GM19372 (cell line): ENCODE data around the gene SHH.

ENCODE experiments used
- ATAC-seq: cut with Tn5 transposase; IDR thresholded peaks from one replicate; pipeline ENCODE4 v1.9.1; 2021; ENCODE audit warnings: mild to moderate bottlenecking, low read depth, moderate library complexity; ENCODE audit not compliant: unreplicated experiment

Gene SHH

DNA sequence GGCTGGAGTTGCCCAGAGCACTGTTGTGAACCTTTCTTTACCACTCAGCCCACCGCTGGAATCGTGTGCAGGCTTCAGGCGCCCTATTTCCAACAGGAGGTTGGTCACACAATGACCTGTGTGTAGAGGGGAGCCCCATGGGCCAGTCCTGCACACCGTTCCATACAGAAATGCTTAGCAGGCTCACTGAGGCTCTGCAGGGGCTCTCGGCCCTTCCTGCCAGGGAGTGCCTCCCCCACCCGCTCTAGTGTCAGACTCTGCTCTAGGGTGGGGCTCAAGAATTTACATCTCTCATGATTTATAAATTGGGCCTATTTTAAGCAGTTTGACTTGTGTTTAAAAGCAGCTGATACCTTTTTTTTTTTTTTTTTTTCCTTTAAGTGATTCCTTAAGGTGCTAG is 42.0 kb downstream of the SHH start:
- no peak for ATAC-seq

DNA sequence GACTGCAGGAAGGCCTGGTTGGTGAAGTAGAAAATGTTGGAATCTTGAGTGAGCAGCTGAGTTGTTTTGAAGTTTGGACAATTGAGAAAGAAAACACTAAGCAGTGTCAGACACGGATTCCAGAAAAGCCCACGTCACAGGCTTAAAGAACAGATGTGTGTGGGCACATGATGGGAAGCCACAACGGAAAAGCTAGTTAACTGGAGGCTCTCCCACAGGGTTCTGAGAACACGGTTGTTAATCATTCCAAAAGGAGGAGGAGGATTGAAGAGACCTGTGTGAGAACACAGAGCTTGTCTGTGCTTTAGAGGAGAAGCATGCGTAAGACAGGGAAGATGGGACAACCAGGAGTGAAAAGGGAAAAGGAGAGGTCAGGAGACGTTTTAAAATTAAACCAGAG is 42.6 kb downstream of the SHH start:
- ATAC-seq = no peak

GRCh38 chr7:155766966-155767916 is 45.0 kb downstream of the SHH start:
- no peak for ATAC-seq

DNA sequence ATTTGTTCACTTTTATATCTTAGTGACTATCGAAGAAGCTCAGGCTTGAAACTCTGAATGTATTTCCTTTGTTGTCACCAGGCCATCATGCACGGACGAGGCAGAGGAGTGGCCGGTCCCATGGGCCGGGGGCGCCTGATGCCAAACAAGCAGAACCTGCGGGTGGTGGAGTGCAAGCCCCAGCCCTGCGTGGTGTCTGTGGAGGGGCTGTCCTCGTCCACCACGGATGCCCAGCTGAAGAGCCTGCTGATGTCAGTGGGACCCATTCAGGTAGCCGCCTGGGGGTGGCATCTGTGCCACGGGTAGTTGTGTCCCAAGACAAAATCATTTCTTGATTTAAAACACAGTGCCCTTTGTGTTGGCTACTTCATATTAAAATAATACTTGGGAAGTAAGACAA is 45.9 kb downstream of the SHH start:
- no peak for ATAC-seq

DNA sequence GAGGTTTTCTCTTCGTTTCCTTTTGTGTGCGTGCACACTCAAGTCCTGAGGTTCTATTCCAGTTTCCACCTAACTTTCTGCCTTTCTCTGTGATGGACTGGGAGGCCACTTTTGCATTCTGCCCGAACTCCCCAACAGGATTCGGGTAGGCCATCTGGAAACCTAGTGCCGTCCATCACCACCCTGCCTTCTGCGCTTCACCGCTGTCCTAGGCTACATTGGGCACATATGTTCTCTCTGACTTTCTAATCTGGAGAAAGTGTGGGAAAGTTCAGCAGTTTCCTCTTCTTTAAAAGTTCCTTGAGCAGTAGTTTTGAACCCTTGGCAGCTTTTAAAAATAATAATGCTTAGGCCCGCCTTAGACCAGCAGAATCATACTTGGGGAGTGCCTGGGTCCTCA is 46.8 kb downstream of the SHH start:
- no peak for ATAC-seq

DNA sequence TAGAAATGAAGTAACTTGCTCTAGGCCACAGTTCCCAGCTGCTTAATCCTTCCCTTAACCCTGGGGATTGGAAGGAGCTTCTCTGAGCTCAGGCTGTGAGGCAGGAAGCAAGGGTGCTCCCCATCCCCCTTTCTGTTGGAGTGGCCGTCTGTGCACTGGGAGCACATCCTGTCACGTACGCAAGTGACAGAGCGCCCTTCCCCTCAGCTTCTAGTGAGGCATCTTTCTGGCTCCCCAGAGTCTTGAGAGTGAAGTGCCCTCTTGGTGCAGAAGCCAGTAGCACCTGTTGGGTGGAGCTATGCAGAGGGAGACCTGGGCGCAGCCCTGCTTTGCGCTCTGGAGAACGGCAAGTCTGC is 47.8 kb downstream of the SHH start:
- no peak for ATAC-seq

GRCh38 chr7:155763691-155764437 is 48.4 kb downstream of the SHH start:
- ATAC-seq = no peak

DNA sequence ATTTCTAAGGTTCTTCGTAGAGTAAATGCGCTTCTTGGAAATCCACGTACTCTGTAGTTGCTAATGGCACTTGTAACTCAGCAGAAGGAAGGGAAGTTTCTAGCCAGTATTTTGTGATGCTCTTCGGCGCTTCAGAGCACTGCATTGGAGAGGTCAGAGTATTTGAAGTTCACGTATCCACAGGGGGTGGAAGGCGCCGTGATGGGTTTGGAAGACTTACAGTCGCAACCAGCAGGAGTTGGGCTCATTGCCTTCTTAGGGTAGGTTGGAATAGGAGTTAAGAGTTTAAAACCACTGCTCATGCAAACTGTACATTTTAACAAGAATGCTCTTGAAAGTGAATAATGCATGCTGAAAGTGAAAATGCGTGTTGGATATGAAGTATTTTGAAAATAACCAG is 49.1 kb downstream of the SHH start:
- ATAC-seq = no peak

GRCh38 chr7:155762655-155763054 is 49.6 kb downstream of the SHH start:
- ATAC-seq = no peak

DNA sequence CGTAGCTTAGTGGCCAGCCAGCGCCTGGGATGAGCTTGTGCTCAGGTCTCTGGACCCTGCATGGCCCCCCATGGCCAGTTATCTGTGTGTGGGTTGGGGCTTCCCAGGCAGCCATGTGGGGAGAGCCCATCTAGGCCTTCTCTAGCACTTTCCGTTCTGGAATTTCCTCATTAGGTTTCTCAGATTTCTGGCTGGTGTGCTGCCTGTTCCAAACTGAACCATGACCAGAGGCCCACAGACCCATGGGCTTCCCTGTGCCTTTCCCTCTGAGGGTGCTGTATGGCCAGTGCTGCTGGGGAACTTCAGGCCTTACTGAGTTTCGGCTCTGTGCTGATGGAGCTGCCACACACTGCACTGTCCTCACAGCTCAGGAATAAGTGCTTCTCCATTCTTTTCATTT is 50.2 kb downstream of the SHH start:
- ATAC-seq = no peak

- no peak for ATAC-seq
These were observed 51.1 kb downstream of the SHH start for GRCh38 chr7:155761162-155761561.

DNA sequence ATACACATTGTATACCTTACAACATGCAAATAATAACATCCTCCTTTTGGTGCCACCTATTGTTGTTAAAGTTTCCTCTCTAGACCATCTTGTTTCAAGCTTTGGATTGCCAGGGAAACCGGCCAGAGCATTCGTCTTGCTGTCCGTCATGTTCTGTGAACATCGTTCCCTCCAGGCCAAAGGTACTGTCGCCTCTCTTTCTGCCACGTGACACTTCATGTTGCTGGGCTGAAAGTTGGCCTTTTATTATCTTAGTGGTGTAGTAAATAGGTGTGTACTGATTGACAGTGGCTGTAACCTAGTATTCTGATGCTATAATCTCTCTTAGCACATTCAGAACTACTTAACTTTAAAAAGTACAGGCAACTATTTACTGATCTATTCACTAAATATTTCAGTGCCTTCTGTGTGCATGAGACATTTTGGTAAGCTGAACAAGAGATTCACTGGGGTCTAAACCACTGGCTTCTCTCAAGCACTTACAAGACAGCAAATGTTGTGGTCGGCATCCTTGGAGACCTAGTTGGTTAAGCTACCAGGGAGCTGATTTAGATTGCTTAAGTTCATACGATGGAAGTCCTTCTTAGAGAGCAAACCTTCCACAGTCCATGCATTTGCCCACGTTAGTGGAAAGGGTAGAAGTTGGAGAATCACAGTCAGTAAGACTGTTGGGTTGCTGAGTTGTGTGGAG is 52.4 kb downstream of the SHH start:
- ATAC-seq = no peak

GRCh38 chr7:155758348-155758747 is 53.9 kb downstream of the SHH start:
- ATAC-seq = no peak

DNA sequence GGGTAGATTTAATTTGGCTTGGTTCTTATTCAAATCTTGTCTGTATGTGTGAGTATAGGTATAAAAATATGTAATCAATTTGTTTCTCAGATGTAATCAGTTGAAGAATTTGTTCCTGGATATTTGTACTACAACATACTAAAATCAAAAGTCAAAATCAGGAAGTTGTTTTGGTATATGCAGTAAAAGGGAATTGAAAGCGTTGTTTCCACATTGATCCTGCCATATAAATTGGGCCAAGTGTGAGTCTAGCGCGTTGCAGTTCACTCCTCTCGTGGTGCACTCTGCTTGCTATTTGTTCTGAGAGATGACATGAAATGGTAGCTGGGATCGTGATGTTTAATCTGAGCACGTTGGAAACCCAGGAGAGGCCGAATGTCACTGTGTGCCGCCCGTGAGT is 55.9 kb downstream of the SHH start:
- ATAC-seq = no peak

- no peak for ATAC-seq
These were observed 57.2 kb downstream of the SHH start for GRCh38 chr7:155755026-155755425.

DNA sequence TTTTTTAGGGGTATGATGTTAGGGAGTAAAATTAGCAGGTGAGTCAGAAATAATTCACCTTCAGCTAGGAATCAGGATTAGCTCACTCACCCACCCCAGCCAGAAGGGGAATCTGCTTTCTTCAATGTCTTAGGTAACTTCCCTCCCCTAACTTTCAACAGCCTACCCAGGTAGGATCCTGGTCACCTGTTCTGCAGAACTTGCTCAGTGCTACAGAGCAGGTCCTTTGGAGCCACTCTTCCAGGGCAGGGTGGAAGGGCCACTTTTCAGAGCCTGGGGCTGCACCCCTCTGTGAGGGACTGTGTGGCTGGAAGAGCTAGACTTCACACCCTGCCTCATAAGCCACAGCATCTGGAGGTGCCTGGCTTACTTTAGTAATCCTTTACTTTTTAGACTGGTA is 58.1 kb downstream of the SHH start:
- ATAC-seq = no peak

GRCh38 chr7:155753446-155753965 is 58.8 kb downstream of the SHH start:
- no peak for ATAC-seq

DNA sequence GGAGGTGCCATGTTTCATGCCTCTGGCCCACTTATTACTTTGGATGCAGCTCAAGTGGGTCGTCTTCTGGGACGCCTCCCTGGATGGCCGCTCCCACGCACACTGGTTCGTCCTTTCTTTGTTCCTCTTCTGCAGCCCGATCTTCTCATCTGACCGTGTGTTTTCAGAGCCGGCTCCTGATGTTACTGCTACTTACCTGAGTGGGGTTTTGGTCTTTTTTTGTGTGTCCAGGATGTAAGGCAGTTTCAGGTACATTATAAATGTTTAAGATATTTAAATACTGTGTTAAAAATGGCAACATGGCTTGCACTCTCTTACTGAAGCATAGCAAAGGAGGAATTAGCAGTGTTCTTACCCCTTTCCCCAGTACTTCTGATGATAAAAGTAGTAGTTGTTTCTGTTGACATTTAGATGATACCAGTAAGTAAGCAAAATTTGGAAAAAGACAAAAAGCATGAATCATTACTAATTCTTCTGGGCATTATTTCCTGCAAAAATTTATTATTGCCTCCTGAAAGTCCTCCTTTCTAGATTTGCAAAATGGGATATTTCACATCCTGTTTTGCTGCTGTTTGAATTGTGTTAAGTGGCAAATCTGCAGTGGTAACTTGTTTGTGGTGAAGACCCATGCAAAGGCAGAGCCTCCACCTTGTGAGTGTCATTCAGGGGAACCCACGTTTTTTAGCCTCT is 59.4 kb downstream of the SHH start:
- peak; percentile 53 for ATAC-seq

DNA sequence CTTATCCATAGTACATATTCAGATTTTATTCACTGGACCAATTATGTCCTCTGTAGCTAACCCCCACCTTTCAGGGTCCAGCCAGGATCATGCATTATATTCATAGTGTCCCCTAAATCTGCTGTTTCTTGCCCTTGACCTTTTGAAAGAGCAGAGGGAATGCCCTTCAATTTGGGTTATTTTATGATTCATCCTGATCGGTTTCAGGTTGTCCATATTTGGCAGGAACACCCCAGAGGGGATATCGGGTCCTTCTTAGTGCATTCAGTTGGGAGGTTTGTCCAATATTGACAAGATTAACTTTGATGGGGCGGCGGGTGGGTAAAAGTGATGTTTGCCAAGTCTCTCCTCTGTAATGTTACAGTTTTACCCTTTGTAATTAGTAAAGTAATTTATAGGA is 60.9 kb downstream of the SHH start:
- ATAC-seq = no peak
